CD14-positive monocyte (primary cell): ENCODE measurements around the gene YAE1. TPM values are rescaled to one million over a fixed set of nuclear protein-coding genes. Genes with fewer than 3 reads are reported as not detected.

Experiments
- DNase-seq, 3 donors: peaks; one replicate each; pipeline ENCODE4 v3.0.0-alpha.2; 2011 to 2022
- H2AFZ ChIP-seq: 2 replicates; pipeline ENCODE4 v1.6.0; 2012; ENCODE audit warnings: mild to moderate bottlenecking, low read depth, low read length, inconsistent platforms; ENCODE audit not compliant: insufficient read depth, poor library complexity, severe bottlenecking
- H3K27ac ChIP-seq, 2 donors: 1 replicate in 1 of 2; 2 replicates in 1 of 2; pipeline ENCODE4 v1.5.1; 2012 to 2013; ENCODE audit warnings: low read length in 2 of 2, control low read depth in 1 of 2, inconsistent platforms in 1 of 2, low read depth in 1 of 2, mild to moderate bottlenecking in 1 of 2
- H3K27me3 ChIP-seq, 2 donors: one replicate each; pipeline versions ENCODE4 v1.6.0 to v1.6.1; 2011 to 2013; ENCODE audit warnings: low read length in 2 of 2; ENCODE audit not compliant: control insufficient read depth in 2 of 2, insufficient read depth in 2 of 2
- H3K36me3 ChIP-seq, 2 donors: replicated peaks in 1 of 2; 1 replicate in 1 of 2; 2 replicates in 1 of 2; pipeline versions ENCODE4 v1.5.1 to v1.6.1; 2012 to 2013; ENCODE audit warnings: low read length in 2 of 2, control low read depth in 1 of 2, inconsistent platforms in 1 of 2, mild to moderate bottlenecking in 1 of 2; ENCODE audit not compliant: insufficient read depth in 2 of 2, control insufficient read depth in 1 of 2
- H3K4me1 ChIP-seq, 2 donors: 1 replicate in 1 of 2; 2 replicates in 1 of 2; pipeline versions ENCODE4 v1.5.1 to v1.6.1; 2012 to 2013; ENCODE audit warnings: low read length in 2 of 2, control low read depth in 1 of 2, inconsistent platforms in 1 of 2, mild to moderate bottlenecking in 1 of 2, moderate library complexity in 1 of 2; ENCODE audit not compliant: insufficient read depth in 2 of 2, control insufficient read depth in 1 of 2
- H3K4me2 ChIP-seq: replicated peaks from 2 replicates; pipeline ENCODE3; 2012; ENCODE audit warnings: low read length, moderate library complexity, mild to moderate bottlenecking; ENCODE audit not compliant: poor library complexity, severe bottlenecking; ENCODE audit errors: extremely low read depth
- H3K4me3 ChIP-seq, 3 experiments: fragments of 200-600 bp in 1 of 3; sonication (generic) in 1 of 3; replicated peaks in 1 of 3; 1 replicate in 2 of 3; 2 replicates in 1 of 3; pipeline ENCODE4 v1.5.1; 2011 to 2013; ENCODE audit warnings: low read length in 3 of 3, mild to moderate bottlenecking in 3 of 3, control low read depth in 2 of 3, low read depth in 2 of 3, inconsistent platforms in 1 of 3, moderate library complexity in 1 of 3
- H3K79me2 ChIP-seq: 2 replicates; pipeline ENCODE4 v1.6.0; 2012; ENCODE audit warnings: mild to moderate bottlenecking, control low read depth, inconsistent platforms, low read length, moderate library complexity; ENCODE audit not compliant: insufficient read depth
- H3K9ac ChIP-seq: 2 replicates; pipeline ENCODE4 v1.6.0; 2017; ENCODE audit warnings: low read length, mild to moderate bottlenecking; ENCODE audit not compliant: insufficient read depth, poor library complexity, severe bottlenecking
- H3K9me3 ChIP-seq, 2 donors: replicated peaks in 1 of 2; 1 replicate in 1 of 2; 2 replicates in 1 of 2; pipeline versions ENCODE4 v1.5.1 to v1.6.1; 2012 to 2013; ENCODE audit warnings: low read length in 2 of 2, control low read depth in 1 of 2; ENCODE audit not compliant: control insufficient read depth in 1 of 2, insufficient read depth in 1 of 2
- H4K20me1 ChIP-seq: 2 replicates; pipeline ENCODE4 v1.6.0; 2012; ENCODE audit warnings: mild to moderate bottlenecking, low read length, control low read depth, moderate library complexity; ENCODE audit not compliant: insufficient read depth
- H3K27ac Mint-ChIP-seq, 7 donors: one replicate each; pipeline ENCODE4 v1.8.0; 2020; ENCODE audit warnings: mild to moderate bottlenecking in 7 of 7, mixed read lengths in 7 of 7, moderate library complexity in 6 of 7, inconsistent platforms in 2 of 7
- H3K27me3 Mint-ChIP-seq, 3 donors: one replicate each; pipeline ENCODE4 v1.8.0; 2021 to 2022; ENCODE audit warnings: low read depth in 3 of 3, mild to moderate bottlenecking in 3 of 3, mixed read lengths in 3 of 3, moderate library complexity in 3 of 3, inconsistent platforms in 1 of 3
- H3K36me3 Mint-ChIP-seq, 2 donors: one replicate each; pipeline ENCODE4 v1.8.0; 2020; ENCODE audit warnings: mixed read lengths in 2 of 2, inconsistent platforms in 1 of 2, mild to moderate bottlenecking in 1 of 2
- H3K4me1 Mint-ChIP-seq: one replicate; pipeline ENCODE4 v1.8.0; 2020; ENCODE audit warnings: mild to moderate bottlenecking, mixed read lengths
- H3K4me3 Mint-ChIP-seq, 2 donors: one replicate each; pipeline ENCODE4 v1.8.0; 2020; ENCODE audit warnings: mild to moderate bottlenecking in 2 of 2, mixed read lengths in 2 of 2, moderate library complexity in 1 of 2
- H3K9me3 Mint-ChIP-seq, 7 donors: one replicate each; pipeline ENCODE4 v1.8.0; 2020 to 2022; ENCODE audit warnings: mixed read lengths in 7 of 7, mild to moderate bottlenecking in 6 of 7, moderate library complexity in 6 of 7, inconsistent platforms in 2 of 7
- whole genome bisulfite sequencing: methylation state at CpG from one replicate; pipeline ENCODE4 v1.1.5; 2013; ENCODE audit warnings: missing lambda C conversion rate; ENCODE audit not compliant: insufficient coverage; 5-methylcytosine and 5-hydroxymethylcytosine counted together
- intact Hi-C, 2 donors: fragments of 100-400 bp; cut with micrococcal nuclease; formaldehyde crosslinking; loops; one replicate each; pipeline versions ENCODE4 v1.15.0 to v1.15.1; 2023
- polyA plus RNA-seq, 3 donors: library from polyadenylated mRNA; depleted of rRNA in 1 of 3; unstranded in 2 of 3; stranded (reverse) in 1 of 3; fragments of 300-500 nt in 2 of 3; fragments of >200 nt in 1 of 3; fragmentation: Illumina TruSeq in 2 of 3; gene quantifications; 1 replicate in 2 of 3; 2 replicates in 1 of 3; pipeline ENCODE4 v1.2.3, GENCODE V29; 2012 to 2021
- TF ChIP-seq, protein P1 (sequence below): fragments of 200-600 bp; IDR thresholded peaks from one replicate; pipeline ENCODE4 v1.8.0; 2022; ENCODE audit warnings: antibody characterized with exemption, mild to moderate bottlenecking

Gene YAE1
- polyA plus RNA-seq, 3 donors: 1.1 to 3.2 (median 2.7) TPM

DNA sequence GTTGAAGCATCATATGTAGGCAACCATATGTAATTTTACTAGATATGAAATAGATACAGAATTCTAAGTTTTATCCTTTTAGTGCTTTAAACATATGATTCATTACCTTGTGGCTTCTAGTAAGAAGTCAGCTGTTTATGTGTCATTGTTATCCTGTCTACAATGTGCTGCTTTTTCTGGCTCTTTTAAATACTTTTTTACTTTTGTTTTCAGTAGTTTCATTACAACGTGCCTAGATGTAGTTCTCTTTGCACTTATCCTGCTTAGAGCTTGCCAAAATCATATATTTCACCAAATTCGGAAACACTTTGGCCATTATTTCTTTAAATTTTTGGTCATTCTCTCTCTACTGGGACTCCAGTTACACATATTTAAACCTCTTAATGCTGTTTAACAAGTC, 26.4 kb downstream of the YAE1 start:
- Mint-ChIP-seq H3K27ac (peak overlapping the region in 1 of 7 donors; percentile 73), H3K9me3 (peaks cover 0 to 3% (median 0%) of the 10 kb centered on the region in 7 donors), H3K4me1 (peaks cover 22% of the 10 kb centered on the region), H3K36me3 (no peaks in the 10 kb centered on the region), H3K4me3 (no peak overlapping the region), H3K27me3 (peaks cover 0 to 2% (median 0%) of the 10 kb centered on the region in 3 donors)
- TF ChIP-seq, protein P1, sequence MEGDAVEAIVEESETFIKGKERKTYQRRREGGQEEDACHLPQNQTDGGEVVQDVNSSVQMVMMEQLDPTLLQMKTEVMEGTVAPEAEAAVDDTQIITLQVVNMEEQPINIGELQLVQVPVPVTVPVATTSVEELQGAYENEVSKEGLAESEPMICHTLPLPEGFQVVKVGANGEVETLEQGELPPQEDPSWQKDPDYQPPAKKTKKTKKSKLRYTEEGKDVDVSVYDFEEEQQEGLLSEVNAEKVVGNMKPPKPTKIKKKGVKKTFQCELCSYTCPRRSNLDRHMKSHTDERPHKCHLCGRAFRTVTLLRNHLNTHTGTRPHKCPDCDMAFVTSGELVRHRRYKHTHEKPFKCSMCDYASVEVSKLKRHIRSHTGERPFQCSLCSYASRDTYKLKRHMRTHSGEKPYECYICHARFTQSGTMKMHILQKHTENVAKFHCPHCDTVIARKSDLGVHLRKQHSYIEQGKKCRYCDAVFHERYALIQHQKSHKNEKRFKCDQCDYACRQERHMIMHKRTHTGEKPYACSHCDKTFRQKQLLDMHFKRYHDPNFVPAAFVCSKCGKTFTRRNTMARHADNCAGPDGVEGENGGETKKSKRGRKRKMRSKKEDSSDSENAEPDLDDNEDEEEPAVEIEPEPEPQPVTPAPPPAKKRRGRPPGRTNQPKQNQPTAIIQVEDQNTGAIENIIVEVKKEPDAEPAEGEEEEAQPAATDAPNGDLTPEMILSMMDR: no peak
- Histone ChIP-seq H3K4me1 (peaks cover 5 to 10% of the 10 kb centered on the region in 2 donors), H3K9me3 (no peaks in the 10 kb centered on the region), H3K4me3 (no peak overlapping the region), H3K27me3 (no peaks in the 10 kb centered on the region), H2AFZ (no peak overlapping the region), H3K9ac (no peak overlapping the region), H3K4me2 (no peak overlapping the region), H3K27ac (no peak overlapping the region), H3K36me3 (no peaks in the 10 kb centered on the region), H4K20me1 (no peaks in the 10 kb centered on the region), H3K79me2 (no peaks in the 10 kb centered on the region)
- intact Hi-C loops: no loop called here
- WGBS: 13% methylated on average over 1 of the region's 2 CpGs
- peak; percentile 16 to 67 (median 62) for DNase-seq

DNA sequence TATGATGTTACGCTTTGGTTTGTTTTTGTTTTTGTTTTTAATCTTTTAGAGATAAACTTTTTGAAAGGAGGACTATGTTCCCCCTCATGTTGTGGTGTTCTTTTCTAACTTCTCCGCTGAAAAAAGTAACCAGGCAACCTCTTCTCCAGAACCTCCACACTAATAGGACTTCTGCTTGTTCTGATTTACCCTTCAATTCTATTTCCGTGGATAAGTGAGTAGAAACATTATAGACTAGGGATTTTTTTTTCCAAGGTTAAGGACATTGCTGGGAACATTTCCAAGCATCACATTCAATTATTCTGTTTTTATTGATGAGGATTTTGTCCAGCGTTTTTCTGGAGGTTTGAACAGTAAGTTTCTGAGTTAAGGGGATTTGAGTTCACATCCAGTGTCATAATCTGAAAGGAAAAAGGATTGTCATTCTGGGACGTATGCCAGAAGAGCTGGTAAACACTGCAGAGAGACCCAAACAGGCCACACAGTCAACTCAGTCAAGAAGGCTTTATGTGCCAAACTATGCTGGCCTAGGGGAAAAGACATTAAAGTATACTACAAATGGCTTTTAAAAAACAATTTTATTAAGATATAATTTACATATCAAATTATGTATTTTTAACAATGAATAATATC, 28.9 kb downstream of the YAE1 start:
- Histone ChIP-seq H3K4me2 (no peak overlapping the region), H3K9me3 (no peaks in the 10 kb centered on the region), H3K4me1 (peaks cover 0 to 1% of the 10 kb centered on the region in 2 donors), H2AFZ (no peak overlapping the region), H3K36me3 (no peaks in the 10 kb centered on the region), H3K79me2 (no peaks in the 10 kb centered on the region), H3K4me3 (no peak overlapping the region), H3K27me3 (no peaks in the 10 kb centered on the region), H3K27ac (no peak overlapping the region), H3K9ac (no peak overlapping the region), H4K20me1 (no peaks in the 10 kb centered on the region)
- TF ChIP-seq, protein P1: no peak
- peaks cover 0 to 2% (median 0%) of the 10 kb centered on the region in 3 donors for H3K27me3 Mint-ChIP-seq
- H3K4me3 Mint-ChIP-seq: no peak overlapping the region
- H3K4me1 Mint-ChIP-seq: peaks cover 10% of the 10 kb centered on the region
- no peaks in the 10 kb centered on the region for H3K36me3 Mint-ChIP-seq
- intact Hi-C loops: no loop called here
- WGBS: no CpG with 5 or more reads among the region's 5 CpGs
- DNase-seq: no peak
- peaks cover 0 to 3% (median 0%) of the 10 kb centered on the region in 7 donors for H3K9me3 Mint-ChIP-seq
- no peak overlapping the region for H3K27ac Mint-ChIP-seq
